Urinary bladder (tissue), 4 donors: ENCODE measurements around the gene AKT1. TPM values are rescaled to one million over a fixed set of nuclear protein-coding genes. Genes with fewer than 3 reads are reported as not detected.

Experiments
- DNase-seq: peaks from one replicate; pipeline ENCODE4 v3.0.0-alpha.2; 2015; ENCODE audit errors: extremely low spot score
- H3K27ac ChIP-seq: one replicate; pipeline ENCODE4 v1.5.1; 2013; ENCODE audit warnings: low read depth, mild to moderate bottlenecking, moderate library complexity
- H3K36me3 ChIP-seq: one replicate; pipeline ENCODE4 v1.6.1; 2013; ENCODE audit warnings: mild to moderate bottlenecking, moderate library complexity; ENCODE audit not compliant: insufficient read depth
- H3K4me1 ChIP-seq: one replicate; pipeline ENCODE4 v1.6.1; 2013; ENCODE audit warnings: mild to moderate bottlenecking, moderate library complexity; ENCODE audit not compliant: insufficient read depth
- H3K4me3 ChIP-seq: one replicate; pipeline ENCODE4 v1.5.1; 2013; ENCODE audit warnings: low read depth, low read length
- WGBS: extraction: QIAGEN DNeasy Blood & Tissue Kit; methylation state at CpG from one replicate; pipeline ENCODE4 v1.1.7; 2013; 5-methylcytosine and 5-hydroxymethylcytosine counted together
- polyA plus RNA-seq: library from polyadenylated mRNA; stranded (reverse); fragments of 200-250 nt; gene quantifications from one replicate; pipeline ENCODE4 v1.2.3, GENCODE V29; 2013
- total RNA-seq: library from RNA; depleted of rRNA; stranded (reverse); fragments of >200 nt; gene quantifications from one replicate; pipeline ENCODE4 v1.2.3, GENCODE V29; 2014
- donor health status: healthy with polysubstance abuse.
- donor health status: healthy.

Gene AKT1
- total and polyA plus RNA-seq, 2 donors, result 70.3 to 162 TPM

DNA sequence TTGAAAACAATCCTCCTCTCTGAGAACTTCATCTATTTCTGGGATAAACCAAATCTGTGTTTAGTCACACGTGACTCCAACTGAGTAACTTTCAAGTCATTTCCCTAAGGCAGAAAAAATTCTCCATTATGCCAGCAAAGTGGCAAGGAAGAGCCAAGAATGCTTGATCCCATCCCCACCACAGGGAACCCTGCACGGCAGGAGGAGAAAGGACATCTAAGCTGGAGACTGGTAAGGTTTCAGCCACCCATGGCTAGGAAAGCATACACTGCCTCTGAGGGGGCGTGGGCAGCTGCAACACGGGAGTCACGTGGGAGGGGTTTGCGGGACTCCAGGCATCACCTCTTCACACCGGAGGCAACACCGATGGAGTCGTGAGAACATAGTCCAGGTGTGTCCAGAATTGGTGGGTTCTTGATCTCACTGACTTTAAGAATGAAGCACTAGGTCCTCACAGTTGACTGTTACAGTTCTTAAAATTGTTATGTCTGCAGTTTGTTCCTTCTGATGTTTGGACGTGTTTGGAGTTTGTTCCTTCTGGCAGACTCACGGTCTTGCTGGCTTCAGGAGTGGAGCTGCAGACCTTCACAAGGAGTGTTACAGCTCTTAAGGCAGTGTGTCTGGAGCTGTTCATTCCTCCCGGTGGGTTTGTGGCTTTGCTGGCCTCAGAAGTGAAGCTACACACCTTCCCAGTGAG is 45.3 kb downstream of the AKT1 start:
- Histone ChIP-seq H3K4me3 (no peak overlapping the region), H3K4me1 (peaks cover 6% of the 10 kb centered on the region), H3K27ac (no peak overlapping the region), H3K36me3 (no peaks in the 10 kb centered on the region)
- DNase-seq, result no peak
- WGBS, result 79% methylated on average over 12 of the region's 12 CpGs

DNA sequence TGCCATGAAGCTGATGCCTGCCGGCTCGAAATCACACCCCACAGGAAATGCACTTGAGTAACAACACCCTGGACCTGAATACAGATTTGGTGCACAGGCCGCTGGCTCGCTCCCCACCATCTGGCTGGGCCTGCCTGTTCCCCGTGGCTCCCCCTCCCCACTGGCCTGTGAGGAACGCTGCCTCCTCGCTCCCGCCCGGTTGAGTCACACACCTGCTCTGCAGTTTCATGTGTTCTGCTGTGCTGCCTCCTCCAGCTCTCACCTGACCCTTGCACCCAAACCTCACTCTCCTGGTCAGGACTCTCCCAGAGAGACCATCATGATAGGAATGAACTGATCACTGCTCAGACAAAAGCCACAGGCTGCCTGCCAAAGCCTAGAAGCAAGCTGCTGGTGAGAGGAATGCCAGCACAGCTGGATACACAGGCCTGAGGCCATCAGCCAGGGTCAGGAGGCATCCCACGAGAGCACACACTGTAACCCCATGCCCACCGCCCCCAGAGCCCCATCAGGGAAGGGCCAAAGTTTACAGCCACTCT is 46.4 kb downstream of the AKT1 start:
- DNase-seq, result no peak
- Histone ChIP-seq H3K27ac (peak overlapping the region; percentile 33), H3K4me3 (no peak overlapping the region)

DNA sequence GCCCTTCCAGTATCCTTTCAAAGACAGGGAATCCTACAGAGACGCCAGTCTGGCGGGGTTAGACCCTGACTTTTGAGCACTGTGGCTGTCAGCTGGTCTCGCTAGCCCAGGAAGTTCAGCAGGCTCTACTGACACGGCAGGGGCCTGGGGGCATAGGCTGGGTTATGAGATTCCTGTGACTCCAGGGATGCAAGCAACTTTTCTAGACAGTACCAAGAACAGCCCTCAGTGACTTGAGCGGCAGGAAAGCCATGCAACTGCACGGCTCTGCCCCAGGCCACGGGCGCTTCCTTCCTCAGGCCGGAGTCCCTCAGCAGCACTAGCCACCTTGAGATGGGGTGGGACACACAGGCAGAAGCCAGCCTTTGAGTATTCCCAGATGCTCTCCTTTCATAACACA is 47.7 kb downstream of the AKT1 start:
- no peaks in the 10 kb centered on the region for H3K36me3 ChIP-seq
- peak overlapping the region; percentile 84 for H3K27ac ChIP-seq
- H3K4me3 ChIP-seq, result no peak overlapping the region
- WGBS, result 61% methylated on average over 9 of the region's 9 CpGs
- DNase-seq, result no peak
- H3K4me1 ChIP-seq, result peaks cover 6% of the 10 kb centered on the region

More for the DNA sequence above, 46.4 kb downstream of the AKT1 start:
- peaks cover 6% of the 10 kb centered on the region for H3K4me1 ChIP-seq
- WGBS, result 42% methylated on average over 11 of the region's 11 CpGs
- H3K36me3 ChIP-seq, result no peaks in the 10 kb centered on the region

DNA sequence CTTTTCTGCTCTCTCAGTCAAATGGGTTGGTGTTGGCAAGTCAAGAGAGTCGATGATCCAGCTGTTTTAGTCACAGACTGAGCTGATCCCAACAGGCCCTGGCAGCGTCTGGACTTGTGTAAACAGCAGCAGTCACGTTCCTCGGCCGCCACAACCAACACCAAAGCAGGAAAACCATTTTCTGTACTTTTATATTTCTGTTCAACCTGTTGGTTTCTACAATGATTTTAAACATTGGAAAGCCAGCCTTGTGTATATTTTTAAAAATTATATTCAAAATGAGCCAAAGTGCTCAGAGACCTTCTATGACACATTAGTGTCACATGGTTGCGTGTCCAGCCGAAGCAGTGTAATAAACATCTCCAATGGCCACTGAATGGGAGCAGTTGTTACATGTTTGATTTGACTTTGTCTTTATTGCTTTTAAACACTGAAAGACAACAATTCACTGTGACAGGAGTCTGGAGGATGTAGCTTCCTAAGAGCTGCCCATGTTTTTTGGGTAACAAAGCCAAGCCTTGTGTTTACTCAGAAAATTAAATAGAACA is 48.5 kb downstream of the AKT1 start:
- no peak for DNase-seq
- WGBS, result 32% methylated on average over 7 of the region's 7 CpGs
- H3K4me1 ChIP-seq, result peaks cover 6% of the 10 kb centered on the region
- H3K27ac ChIP-seq, result peak overlapping the region; percentile 84
- H3K4me3 ChIP-seq, result no peak overlapping the region
- no peaks in the 10 kb centered on the region for H3K36me3 ChIP-seq

DNA sequence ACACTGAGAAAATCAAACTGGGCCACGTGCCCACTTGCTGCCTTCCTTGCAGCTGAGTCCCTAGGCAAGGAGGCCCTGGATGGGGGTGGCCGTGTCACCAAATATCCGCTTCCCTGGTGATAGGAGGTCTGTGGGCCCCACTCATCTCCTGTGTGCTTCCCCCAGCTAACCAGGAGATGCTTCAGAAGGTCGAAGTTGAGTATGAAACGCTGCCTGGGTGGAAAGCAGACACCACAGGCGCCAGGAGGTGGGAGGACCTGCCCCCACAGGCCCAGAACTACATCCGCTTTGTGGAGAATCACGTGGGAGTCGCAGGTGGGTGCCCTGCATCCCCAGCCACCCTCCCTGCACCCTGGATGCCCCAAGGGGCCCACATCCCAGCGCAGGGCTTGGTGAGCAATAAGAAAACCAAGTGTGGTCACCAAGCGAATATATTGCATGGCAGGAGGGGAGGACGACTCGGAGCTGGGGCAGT is 49.4 kb downstream of the AKT1 start:
- H3K4me1 ChIP-seq, result peaks cover 6% of the 10 kb centered on the region
- no peaks in the 10 kb centered on the region for H3K36me3 ChIP-seq
- H3K4me3 ChIP-seq, result no peak overlapping the region
- peak overlapping the region; percentile 57 for H3K27ac ChIP-seq
- no peak for DNase-seq
- WGBS, result 73% methylated on average over 13 of the region's 13 CpGs

DNA sequence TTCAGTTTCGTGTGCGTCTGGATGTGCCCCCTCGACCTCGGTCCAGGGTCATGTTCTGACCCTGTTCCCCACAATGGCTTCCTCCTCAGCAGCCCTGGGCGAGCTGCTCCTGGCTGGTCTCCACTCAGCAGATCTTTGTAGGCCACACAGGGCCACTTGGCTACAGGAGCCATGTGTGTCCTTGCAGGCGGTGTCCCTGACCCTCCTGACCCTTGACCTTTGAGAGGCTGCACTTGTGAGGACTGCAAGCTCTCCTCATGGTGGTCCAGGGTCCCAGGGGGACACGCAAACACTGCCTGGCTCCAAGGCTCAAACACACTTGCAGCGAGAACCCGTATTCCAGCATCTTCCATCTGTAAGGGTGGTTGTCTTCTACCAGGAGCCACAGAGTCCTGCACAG is 50.1 kb downstream of the AKT1 start:
- no peak for DNase-seq
- Histone ChIP-seq H3K4me3 (no peak overlapping the region), H3K36me3 (no peaks in the 10 kb centered on the region), H3K27ac (peak overlapping the region; percentile 57), H3K4me1 (peaks cover 6% of the 10 kb centered on the region)
- 97% methylated on average over 9 of the region's 9 CpGs for WGBS

DNA sequence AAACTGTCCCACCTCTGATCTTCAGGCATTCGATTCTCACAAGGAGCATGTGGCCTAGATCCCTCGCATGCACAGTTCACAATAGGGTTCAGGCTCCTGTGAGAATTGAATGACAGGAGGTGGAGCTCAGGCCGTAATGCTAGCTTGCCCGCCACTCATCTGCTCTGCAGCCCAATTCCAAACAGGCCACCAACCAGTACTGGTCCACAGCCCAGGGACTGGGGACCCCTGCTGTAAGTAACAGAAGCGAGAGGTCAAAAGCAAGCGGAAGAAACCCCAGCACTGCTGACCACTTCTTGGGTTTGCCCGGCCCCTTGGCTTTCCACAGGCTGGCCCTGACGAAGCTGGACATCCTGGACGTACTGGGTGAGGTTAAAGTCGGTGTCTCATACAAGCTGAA is 51.1 kb downstream of the AKT1 start:
- no peak overlapping the region for H3K27ac ChIP-seq
- H3K4me3 ChIP-seq, result no peak overlapping the region

DNA sequence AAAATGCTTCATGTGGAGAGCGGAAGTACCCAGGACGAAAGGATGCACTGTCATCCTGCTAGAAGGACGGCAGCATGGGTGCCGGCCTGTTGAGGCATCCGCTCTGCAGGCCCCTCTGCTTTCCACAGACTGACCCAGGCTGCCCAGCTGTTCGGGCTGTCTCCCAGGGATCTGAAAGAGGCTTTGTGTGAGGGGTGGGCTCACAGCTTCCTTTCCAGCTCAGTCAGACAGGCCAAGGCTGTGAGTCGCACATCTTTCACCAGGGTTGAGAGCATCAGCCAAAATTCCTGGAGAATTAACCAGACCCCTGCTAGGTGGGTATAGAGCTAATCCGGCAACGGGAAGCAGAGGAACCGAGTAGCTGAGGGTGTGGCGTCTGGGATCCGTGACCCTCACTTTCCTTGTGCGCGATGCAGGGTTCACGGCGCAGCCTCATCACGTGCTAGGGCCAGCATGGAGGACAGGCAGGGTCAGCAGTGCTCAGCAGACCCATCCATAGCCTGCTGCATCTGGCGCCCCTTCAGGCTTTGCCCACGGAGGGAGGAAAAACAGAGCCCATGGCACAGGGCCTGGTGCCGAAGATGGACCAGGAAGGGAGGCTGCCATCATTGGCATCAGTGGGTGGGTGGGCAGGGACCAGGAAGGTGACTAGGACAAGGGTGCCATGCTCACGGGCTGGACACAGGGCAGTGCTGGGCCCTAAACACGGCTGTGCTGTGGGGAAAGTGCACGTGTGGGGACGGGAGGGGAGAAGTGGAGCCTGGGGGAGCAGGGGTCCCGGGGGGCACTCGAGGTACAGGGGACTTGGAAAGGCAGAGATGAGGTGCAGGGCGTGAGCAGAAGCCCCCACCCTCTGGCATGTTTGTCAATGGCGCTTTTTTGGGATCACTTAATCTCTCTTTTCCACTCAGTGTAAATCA is 51.8 kb downstream of the AKT1 start:
- Histone ChIP-seq H3K4me1 (peaks cover 6% of the 10 kb centered on the region), H3K4me3 (no peak overlapping the region), H3K36me3 (no peaks in the 10 kb centered on the region), H3K27ac (no peak overlapping the region)
- DNase-seq, result no peak
- 87% methylated on average over 28 of the region's 28 CpGs for WGBS

More for the DNA sequence above, 51.1 kb downstream of the AKT1 start:
- Histone ChIP-seq H3K36me3 (no peaks in the 10 kb centered on the region), H3K4me1 (peaks cover 6% of the 10 kb centered on the region)
- DNase-seq, result no peak
- 96% methylated on average over 10 of the region's 10 CpGs for WGBS

DNA sequence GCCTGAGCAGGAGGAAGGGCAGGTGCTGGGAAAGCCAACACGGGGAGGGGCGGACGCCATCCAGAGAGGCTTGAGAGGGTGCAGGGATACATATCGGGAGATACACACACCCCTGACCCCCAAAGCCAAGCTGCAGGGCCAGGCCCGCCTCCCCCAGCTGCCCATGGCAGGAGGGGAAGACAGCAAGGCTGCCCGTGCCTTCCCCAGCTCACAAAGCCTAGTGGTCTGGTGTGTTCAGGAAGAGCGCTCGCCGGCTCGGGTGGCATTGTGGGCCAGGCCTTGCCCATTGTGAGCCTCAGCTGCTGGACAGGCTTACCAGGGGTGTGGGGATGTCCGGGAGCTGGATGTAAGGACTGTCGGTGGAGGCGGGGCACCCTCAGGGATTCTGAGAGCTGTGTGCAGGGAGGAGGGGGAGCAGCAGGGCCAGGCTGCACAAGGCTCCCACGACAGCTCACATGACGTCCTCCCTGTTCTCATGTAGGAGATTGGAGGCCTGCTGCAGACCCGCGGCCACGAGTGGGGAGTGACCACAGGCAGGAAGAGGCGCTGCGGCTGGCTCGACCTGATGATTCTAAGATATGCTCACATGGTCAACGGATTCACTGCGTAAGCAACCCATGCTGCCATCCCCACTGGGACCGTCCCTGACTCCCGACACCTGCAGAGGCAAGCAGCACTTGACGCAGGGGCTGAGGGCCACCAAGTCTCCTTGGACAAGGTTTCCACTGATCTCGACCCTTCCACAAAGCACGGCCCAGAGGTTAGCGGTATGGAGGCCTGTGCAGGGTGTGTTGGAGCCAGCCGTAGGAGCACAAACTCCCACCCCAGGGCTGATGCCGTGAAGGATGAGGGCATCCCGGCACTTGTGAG is 52.7 kb downstream of the AKT1 start:
- 92% methylated on average over 32 of the region's 32 CpGs for WGBS
- Histone ChIP-seq H3K4me3 (no peak overlapping the region), H3K4me1 (peaks cover 6% of the 10 kb centered on the region), H3K36me3 (no peaks in the 10 kb centered on the region), H3K27ac (no peak overlapping the region)
- DNase-seq, result no peak

DNA sequence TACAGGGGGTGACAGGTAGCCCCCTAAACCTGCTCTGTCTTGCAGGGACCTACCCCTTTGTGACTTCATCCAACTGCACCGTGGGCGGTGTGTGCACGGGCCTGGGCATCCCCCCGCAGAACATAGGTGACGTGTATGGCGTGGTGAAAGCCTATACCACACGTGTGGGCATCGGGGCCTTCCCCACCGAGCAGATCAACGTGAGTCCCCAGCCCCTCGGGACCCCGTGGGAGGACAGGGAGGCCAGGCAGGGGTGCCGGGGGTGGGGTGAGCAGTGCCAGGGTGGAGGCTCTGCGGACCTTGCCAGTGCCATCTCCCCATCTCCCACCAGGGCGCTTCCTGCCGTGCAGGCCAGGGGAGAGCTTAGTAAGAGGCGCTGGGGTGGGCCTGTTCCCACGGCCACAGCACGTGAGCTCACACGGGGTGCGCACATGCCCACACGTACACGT is 53.7 kb downstream of the AKT1 start:
- WGBS, result 92% methylated on average over 23 of the region's 23 CpGs
- no peak for DNase-seq
- Histone ChIP-seq H3K27ac (no peak overlapping the region), H3K36me3 (no peaks in the 10 kb centered on the region), H3K4me3 (no peak overlapping the region), H3K4me1 (peaks cover 6% of the 10 kb centered on the region)

DNA sequence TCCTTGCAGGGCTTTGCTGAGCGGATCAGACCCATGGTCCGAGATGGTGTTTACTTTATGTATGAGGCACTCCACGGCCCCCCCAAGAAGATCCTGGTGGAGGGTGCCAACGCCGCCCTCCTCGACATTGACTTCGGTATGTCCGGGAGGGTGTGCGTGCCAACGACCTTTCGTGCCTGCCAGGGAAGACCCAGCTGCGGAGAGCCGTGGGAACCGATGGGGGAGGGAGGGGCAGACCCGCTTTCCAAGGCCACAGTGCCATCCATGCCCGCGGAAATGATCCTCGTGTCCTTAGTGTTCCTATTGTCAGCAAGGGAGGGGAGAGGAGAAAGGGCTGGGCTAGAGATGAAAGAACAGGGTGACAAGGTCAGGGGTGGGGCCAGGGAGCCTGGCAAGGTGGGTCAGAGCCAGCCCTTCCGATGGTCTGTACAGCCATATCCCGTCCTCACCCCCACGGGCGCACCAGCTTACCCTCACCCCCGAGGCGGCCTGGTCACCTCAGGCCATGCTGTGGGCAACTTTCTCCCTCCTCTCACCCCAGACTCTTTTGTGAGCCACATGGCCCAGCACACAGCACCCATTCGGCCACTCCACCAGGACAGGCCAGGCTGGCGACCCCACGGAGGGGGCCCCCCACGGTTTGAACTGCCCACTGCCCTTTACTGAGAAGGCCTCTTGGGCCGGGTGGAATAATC is 54.3 kb downstream of the AKT1 start:
- H3K4me3 ChIP-seq, result no peak overlapping the region
- no peak overlapping the region for H3K27ac ChIP-seq
- H3K4me1 ChIP-seq, result peaks cover 6% of the 10 kb centered on the region
- 91% methylated on average over 29 of the region's 29 CpGs for WGBS
- no peak for DNase-seq
- no peaks in the 10 kb centered on the region for H3K36me3 ChIP-seq
